Keratinocyte (primary cell): Measurements from ENCODE around the gene QPCTL.

Source experiments
- EZH2 ChIP-seq: IDR thresholded peaks from one replicate; pipeline ENCODE4 v1.6.1; 2012; ENCODE audit warnings: inconsistent platforms, mild to moderate bottlenecking, low read length, moderate library complexity
- TF ChIP-seq, protein P1 (sequence below), 3 experiments: IDR thresholded peaks in 1 of 3; conservative IDR thresholded peaks in 1 of 3; optimal IDR thresholded peaks in 1 of 3; 2 replicates in 2 of 3; 3 replicates in 1 of 3; pipeline versions ENCODE3 to v1.5.1; 2011; ENCODE audit warnings: low read length in 3 of 3, mild to moderate bottlenecking in 3 of 3, moderate library complexity in 2 of 3, control low read depth in 1 of 3, inconsistent platforms in 1 of 3; ENCODE audit not compliant: insufficient read depth in 2 of 3; ENCODE audit errors: extremely low read depth in 1 of 3

DNA sequence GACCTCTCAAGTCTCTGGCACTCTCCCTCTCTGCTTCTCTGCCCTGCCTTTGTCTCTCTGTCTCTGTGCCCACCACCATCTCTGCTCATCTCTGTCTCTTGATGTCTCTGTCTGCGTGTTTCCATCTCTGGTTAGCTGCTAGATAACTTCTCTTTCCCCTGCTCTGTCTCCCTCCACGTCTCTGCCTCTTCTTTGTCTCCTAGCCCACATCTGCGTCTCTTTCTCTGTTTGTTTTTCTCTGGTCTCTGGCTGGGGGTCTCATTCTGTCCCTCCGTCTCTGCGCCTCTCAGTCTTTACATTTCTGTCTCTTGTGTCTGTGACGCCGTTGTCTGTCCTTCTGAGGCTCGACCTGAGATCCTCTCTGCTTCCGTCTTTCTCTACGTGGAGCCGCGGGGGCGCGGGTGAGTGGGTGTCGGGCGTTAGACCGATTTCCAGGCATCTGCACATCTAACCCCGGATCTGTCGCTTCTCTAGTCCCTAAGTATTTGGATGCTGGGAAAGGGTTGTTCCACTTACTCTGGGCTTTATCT, 24.1 kb upstream of the QPCTL start:
- TF ChIP-seq, protein P1, sequence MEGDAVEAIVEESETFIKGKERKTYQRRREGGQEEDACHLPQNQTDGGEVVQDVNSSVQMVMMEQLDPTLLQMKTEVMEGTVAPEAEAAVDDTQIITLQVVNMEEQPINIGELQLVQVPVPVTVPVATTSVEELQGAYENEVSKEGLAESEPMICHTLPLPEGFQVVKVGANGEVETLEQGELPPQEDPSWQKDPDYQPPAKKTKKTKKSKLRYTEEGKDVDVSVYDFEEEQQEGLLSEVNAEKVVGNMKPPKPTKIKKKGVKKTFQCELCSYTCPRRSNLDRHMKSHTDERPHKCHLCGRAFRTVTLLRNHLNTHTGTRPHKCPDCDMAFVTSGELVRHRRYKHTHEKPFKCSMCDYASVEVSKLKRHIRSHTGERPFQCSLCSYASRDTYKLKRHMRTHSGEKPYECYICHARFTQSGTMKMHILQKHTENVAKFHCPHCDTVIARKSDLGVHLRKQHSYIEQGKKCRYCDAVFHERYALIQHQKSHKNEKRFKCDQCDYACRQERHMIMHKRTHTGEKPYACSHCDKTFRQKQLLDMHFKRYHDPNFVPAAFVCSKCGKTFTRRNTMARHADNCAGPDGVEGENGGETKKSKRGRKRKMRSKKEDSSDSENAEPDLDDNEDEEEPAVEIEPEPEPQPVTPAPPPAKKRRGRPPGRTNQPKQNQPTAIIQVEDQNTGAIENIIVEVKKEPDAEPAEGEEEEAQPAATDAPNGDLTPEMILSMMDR (optimal IDR thresholded peaks at IDR 0.05 in 1 of 3, IDR thresholded peaks at IDR 0.05 in 1 of 3, conservative IDR thresholded peaks at IDR 0.05 in 1 of 3; ENCODE audit: extremely low read depth in 1 of 3, insufficient read depth in 2 of 3, low read length in 3 of 3) = no peak
- no peak for TF ChIP-seq EZH2
